Uterine smooth muscle cell (primary cell): Measurements from ENCODE around the gene ATP13A2. TPM values are rescaled to one million over a fixed set of nuclear protein-coding genes. Genes with fewer than 3 reads are reported as not detected.

Experiments used
- total RNA-seq: library from RNA; depleted of rRNA; stranded (reverse); fragments of >200 nt; gene quantifications from 2 replicates; pipeline ENCODE4 v1.2.3, GENCODE V29; 2014

Gene ATP13A2, protein sequence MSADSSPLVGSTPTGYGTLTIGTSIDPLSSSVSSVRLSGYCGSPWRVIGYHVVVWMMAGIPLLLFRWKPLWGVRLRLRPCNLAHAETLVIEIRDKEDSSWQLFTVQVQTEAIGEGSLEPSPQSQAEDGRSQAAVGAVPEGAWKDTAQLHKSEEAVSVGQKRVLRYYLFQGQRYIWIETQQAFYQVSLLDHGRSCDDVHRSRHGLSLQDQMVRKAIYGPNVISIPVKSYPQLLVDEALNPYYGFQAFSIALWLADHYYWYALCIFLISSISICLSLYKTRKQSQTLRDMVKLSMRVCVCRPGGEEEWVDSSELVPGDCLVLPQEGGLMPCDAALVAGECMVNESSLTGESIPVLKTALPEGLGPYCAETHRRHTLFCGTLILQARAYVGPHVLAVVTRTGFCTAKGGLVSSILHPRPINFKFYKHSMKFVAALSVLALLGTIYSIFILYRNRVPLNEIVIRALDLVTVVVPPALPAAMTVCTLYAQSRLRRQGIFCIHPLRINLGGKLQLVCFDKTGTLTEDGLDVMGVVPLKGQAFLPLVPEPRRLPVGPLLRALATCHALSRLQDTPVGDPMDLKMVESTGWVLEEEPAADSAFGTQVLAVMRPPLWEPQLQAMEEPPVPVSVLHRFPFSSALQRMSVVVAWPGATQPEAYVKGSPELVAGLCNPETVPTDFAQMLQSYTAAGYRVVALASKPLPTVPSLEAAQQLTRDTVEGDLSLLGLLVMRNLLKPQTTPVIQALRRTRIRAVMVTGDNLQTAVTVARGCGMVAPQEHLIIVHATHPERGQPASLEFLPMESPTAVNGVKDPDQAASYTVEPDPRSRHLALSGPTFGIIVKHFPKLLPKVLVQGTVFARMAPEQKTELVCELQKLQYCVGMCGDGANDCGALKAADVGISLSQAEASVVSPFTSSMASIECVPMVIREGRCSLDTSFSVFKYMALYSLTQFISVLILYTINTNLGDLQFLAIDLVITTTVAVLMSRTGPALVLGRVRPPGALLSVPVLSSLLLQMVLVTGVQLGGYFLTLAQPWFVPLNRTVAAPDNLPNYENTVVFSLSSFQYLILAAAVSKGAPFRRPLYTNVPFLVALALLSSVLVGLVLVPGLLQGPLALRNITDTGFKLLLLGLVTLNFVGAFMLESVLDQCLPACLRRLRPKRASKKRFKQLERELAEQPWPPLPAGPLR
- total RNA-seq: 17.6 TPM in 2 replicates

DNA sequence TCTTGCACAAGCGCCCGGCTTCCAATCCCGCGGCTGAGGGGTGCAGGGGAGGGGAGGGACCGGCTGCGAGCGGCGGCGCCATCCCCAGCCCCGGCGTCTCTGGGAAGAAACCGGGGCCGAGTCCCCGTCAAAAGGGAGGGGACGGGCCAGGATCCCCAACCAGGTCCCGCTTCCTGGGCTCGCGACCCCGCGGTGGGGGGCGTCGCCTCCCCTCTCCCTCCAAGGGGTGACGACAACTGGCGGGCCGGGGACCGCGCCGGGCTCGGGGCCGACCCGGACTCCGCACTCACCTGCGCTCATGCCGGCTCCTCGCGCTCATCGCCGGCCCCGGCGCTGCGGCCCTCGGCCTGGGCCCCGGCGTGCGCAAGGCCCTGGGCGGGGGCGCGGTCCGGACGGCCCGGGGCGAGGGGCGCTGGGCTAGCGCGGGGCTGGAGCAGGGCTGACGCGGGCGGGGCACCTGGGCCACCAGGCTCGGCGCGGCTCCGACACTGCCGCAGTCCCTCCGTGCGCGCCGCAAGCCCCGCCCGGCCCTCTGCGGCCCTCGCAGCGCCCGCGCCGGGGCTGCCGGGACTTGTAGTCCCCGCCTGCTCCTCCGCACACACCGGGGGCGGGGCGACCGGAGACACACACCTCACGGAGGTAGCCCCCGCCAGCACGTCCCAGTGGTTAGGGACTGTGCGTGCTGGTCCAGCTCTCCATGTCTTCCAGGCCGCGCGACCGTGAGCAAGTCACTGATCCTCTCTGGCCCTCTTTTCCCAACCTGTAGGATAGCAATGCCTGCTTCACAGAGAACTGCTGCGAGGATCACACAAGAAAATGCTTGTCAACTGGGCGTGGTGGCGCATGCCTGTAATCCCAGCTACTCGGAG, at the start of gene ATP13A2:
Gene ATP13A2 (minus strand): TSS at position 490 of the 869 bp plus-strand sequence. CDS start 190 bp downstream, at position 300.

DNA sequence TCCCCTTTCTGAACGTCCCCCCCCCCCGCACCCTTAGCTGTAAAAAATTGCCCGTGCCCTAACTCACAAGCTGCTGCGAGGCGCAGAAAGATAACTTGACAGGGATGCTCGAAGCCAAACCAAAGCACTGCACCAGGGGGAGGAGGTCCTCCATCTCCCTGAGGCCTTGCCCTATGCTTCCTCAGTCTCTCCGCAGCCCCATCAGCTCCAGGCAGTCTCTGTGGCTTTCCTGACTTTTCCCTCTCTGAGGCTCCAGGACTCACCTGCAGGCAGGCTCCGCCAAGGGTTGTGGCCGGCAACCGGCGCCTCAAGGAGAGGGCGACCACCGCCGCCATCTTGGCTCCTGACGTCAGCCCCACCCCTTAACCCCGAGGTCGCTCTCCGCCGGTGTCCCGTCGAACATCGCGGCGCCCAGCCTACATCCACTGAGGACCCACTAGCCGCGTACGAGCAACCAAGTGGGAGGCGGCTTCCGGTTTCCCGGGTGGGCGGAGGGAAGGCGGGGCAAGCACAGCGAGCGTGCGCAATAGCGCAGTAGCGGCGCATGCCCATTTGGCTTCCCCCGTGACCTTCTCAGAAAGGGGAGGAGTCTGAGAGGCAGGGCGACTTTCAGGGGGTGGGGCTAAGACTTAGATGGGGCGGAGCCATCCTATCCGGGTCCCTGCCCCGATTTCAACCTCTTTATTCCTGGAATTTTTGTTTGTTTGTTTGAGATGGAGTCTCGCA, 42.1 kb upstream of the ATP13A2 start, which contains the start of gene SDHB:
Gene SDHB (minus strand): TSS at position 348 of the 726 bp plus-strand sequence. CDS start 13 bp downstream, at position 335.

DNA sequence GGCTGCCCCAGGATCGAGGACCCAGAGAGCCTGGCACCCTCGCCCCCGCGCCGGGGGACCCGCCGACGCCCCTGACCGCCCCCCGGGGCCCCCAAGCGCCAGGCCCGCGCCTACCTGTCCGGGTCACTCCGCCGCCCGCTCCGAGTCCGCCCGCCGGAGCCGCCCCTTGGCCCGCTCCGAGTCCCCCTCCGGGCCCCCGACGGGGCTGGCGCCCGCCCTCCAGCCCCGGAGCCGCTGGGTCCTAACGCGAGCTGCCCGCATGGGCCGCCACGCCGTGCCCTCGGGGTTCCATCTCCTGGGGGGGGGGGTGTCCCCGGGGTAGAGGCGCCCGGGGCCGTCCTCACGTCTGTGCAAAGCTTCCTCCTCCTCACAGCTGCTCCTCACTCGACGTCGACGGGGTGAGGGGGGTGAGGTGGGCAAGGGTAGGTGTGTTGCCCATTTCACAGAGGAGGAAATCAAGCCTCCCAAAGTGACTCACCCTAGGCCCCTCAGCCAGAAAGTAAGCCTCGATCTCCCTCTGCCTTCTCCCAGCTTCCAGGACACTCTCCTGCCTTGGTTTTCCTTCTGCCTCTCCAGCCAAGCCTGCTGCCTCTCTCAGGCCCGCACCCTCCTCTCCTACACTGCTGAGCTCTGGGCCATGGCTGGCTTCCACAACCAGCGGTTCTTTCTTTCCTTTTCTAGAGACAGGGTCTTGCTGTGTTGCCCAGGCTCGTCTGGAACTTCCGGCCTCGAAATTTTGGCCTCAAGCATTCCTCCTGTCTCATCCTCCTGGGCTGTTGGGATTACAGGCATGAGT, 31.1 kb downstream of the ATP13A2 start, which contains the start of gene MFAP2:
Gene MFAP2 (minus strand): TSS at position 148 of the 796 bp plus-strand sequence. CDS start 2,347 bp downstream, outside the sequence.

Other genes with a start within 250 kb of the ATP13A2 start
- gene RNU1-2, start 115.9 kb downstream of the ATP13A2 start, total RNA-seq: under 0.01 and 2,224 TPM in 2 replicates
- gene CROCC, start 90.0 kb downstream of the ATP13A2 start, total RNA-seq: 18.6 and 25.0 TPM in 2 replicates
- gene MFAP2, start 31.3 kb downstream of the ATP13A2 start, total RNA-seq: 8.0 and 22.1 TPM in 2 replicates
- gene SDHB, start 42.1 kb upstream of the ATP13A2 start, total RNA-seq: 151 and 159 TPM in 2 replicates
- gene PADI2, start 107.5 kb upstream of the ATP13A2 start, total RNA-seq: under 0.01 TPM in 1 of 2 replicates, not detected in the other
- under 0.01 TPM in 1 of 2 replicates, not detected in the other for gene PADI1, start 193.2 kb upstream of the ATP13A2 start, total RNA-seq
- not detected in 2 replicates for gene PADI3, start 237.2 kb upstream of the ATP13A2 start, total RNA-seq